HEK293T (cell line): Measurements from ENCODE around the gene PRKCA.

Experiments used
- ARNT ChIP-seq: fragments of 450-650 bp; IDR thresholded peaks from 2 replicates; pipeline ENCODE4 v1.6.1; 2017; ENCODE audit warnings: mild to moderate bottlenecking
- BHLHE40 ChIP-seq: fragments of 450-650 bp; IDR thresholded peaks from 2 replicates; pipeline ENCODE4 v1.6.1; 2016; ENCODE audit warnings: mild to moderate bottlenecking, moderate library complexity, borderline replicate concordance
- ELF4 ChIP-seq: fragments of 450-650 bp; IDR thresholded peaks from 2 replicates; pipeline ENCODE4 v1.6.1; 2017; ENCODE audit warnings: antibody characterized with exemption
- FOXM1 ChIP-seq: fragments of 450-650 bp; IDR thresholded peaks from 2 replicates; pipeline ENCODE4 v1.6.1; 2017; ENCODE audit warnings: mild to moderate bottlenecking, borderline replicate concordance
- PKNOX1 ChIP-seq: fragments of 450-650 bp; IDR thresholded peaks from 2 replicates; pipeline ENCODE4 v1.6.1; 2016
- SP1 ChIP-seq: fragments of 450-650 bp; IDR thresholded peaks from 2 replicates; pipeline ENCODE4 v1.6.1; 2017
- SUZ12 ChIP-seq: fragments of 450-650 bp; IDR thresholded peaks from 2 replicates; pipeline ENCODE4 v1.6.1; 2016; ENCODE audit warnings: mild to moderate bottlenecking
- TARDBP ChIP-seq: fragments of 450-650 bp; IDR thresholded peaks from 2 replicates; pipeline ENCODE4 v1.6.1; 2016

- TF ChIP-seq ARNT (no peak), ELF4 (no peak), FOXM1 (no peak), BHLHE40 (no peak), SP1 (no peak), TARDBP (no peak), PKNOX1 (no peak), SUZ12 (no peak)
Observed at GRCh38 chr17:66507982-66508760, 205.8 kb downstream of the PRKCA start.
